T47D (cell line): Measurements from ENCODE around the gene RNF145.
A peak's percentile ranks its signal among the peaks of the same experiment; 100 is the strongest.
"Not testable (repeated sequence)": the region's sequence is repeated elsewhere in the genome, so short reads cannot be mapped to it uniquely, and the experiment has no call there.

ENCODE experiments used
- DNase-seq, 2 experiments: peaks; one replicate each; pipeline versions ENCODE4 v3.0.0 to v3.0.0-alpha.2; 2011 to 2012; ENCODE audit warnings: low read depth in 1 of 2, low spot score in 1 of 2
- JUND ChIP-seq: IDR thresholded peaks from 2 replicates; pipeline ENCODE4 v1.6.1; 2012; ENCODE audit warnings: low read depth
- in situ Hi-C: cut with HindIII; loops from 2 replicates; pipeline ENCODE4 v1.10.0; 2016; ENCODE audit warnings: low sequenced_read_pairs, low pct_unique_long_range_greater_than_20kb

Gene RNF145

GRCh38 chr5:159156426-159157238 is 52.7 kb downstream of the RNF145 start:
- in situ Hi-C loops: no loop called here
- DNase-seq: peak; percentile 81 to 83
- TF ChIP-seq JUND: no peak

- no peak for TF ChIP-seq JUND
- no peak for DNase-seq
- in situ Hi-C loops: no loop called here
These were observed 53.4 kb downstream of the RNF145 start for GRCh38 chr5:159155960-159156359.

GRCh38 chr5:159152876-159153275 is 56.5 kb downstream of the RNF145 start:
- in situ Hi-C loops: no loop called here
- no peak for TF ChIP-seq JUND
- DNase-seq: no peak

GRCh38 chr5:159149085-159149484 is 60.3 kb downstream of the RNF145 start:
- no peak for DNase-seq
- in situ Hi-C loops: no loop called here
- TF ChIP-seq JUND: no peak

GRCh38 chr5:159147976-159148375 is 61.4 kb downstream of the RNF145 start:
- in situ Hi-C loops: no loop called here
- DNase-seq: no peak
- no peak for TF ChIP-seq JUND

GRCh38 chr5:159146839-159147238 is 62.5 kb downstream of the RNF145 start:
- no peak for TF ChIP-seq JUND
- DNase-seq: no peak
- in situ Hi-C loops: no loop called here

- in situ Hi-C loops, DNase-seq: not testable (repeated sequence)
These were observed 64.2 kb downstream of the RNF145 start for GRCh38 chr5:159145160-159145559.

GRCh38 chr5:159139802-159140201 is 69.6 kb downstream of the RNF145 start:
- no peak for DNase-seq
- in situ Hi-C loops: no loop called here
- TF ChIP-seq JUND: no peak

- no peak for DNase-seq
- no peak for TF ChIP-seq JUND
- in situ Hi-C loops: no loop called here
These were observed 73.3 kb downstream of the RNF145 start for GRCh38 chr5:159135896-159136531.

GRCh38 chr5:159133041-159133741 is 76.2 kb downstream of the RNF145 start:
- in situ Hi-C loops: no loop called here
- no peak for TF ChIP-seq JUND
- DNase-seq: peak in 1 of 2 experiments; percentile 68

GRCh38 chr5:159132429-159133040 is 76.8 kb downstream of the RNF145 start:
- no peak for TF ChIP-seq JUND
- in situ Hi-C loops: no loop called here
- DNase-seq: no peak

GRCh38 chr5:159131951-159132350 is 77.4 kb downstream of the RNF145 start:
- no peak for TF ChIP-seq JUND
- no peak for DNase-seq
- in situ Hi-C loops: no loop called here
